Activated CD4-positive, alpha-beta T cell treated with anti-CD3 and anti-CD28 coated beads, Interleukin-2, amount 50 U/mL, for 48 hours (primary cell): ENCODE measurements around the gene DRAXIN.
A peak's percentile ranks its signal among the peaks of the same experiment; 100 is the strongest.

ENCODE experiments used
- DNase-seq, 2 experiments: peaks; one replicate each; pipeline ENCODE4 v3.0.0-alpha.2; 2020

DRAXIN gene

DNA sequence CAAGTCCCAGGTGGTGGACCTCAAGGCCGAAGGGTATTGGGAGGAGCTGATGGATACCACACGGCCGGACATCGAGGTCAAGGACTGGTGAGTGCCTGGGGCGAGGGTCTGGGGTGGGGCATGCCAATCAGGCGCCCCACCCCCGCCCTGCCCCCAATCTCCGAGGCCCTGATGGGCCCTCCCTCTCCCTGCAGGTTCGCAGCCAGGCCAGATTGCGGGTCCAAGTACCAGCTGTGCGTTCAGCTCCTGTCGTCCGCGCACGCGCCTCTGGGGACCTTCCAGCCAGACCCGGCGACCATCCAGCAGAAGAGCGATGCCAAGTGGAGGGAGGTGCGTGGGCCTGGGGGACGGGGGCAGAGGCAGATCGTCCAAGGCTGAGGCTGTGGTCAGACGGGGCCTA, 33.0 kb upstream of the DRAXIN start:
- DNase-seq = no peak

DNA sequence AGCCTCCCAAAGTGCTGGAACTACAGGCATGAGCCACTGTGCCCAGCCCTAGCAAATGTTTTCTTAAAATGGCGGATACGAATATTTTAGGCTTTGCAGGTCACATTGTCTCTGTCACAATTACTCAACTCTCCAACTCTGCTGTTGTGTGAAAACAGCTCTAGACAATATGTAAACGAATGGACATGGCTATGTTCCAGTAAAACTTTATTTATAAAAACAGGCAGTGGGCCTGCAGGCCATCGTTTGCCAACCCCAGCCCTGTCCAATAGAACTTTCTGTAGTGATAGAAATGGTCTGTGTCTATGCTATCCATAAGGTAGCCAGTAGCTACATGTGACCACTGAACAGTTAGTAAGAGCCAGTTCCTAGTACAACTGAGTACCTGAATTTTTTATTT, 31.8 kb upstream of the DRAXIN start:
- DNase-seq = no peak

DNA sequence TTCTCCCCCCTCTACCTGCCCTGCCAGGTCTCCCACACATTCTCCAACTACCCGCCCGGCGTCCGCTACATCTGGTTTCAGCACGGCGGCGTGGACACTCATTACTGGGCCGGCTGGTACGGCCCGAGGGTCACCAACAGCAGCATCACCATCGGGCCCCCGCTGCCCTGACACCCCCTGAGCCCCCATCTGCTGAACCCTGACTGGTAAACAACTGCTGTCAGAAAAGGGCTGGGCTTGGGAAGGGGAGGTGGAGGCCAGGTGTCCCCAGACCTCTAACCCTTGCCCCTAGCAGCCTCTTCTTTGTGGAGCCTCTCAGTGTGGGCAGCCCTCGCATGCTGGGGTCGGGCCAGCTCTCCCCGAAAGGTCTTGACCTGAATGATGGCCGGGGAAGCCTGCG, 30.4 kb upstream of the DRAXIN start:
- DNase-seq = no peak

DNA sequence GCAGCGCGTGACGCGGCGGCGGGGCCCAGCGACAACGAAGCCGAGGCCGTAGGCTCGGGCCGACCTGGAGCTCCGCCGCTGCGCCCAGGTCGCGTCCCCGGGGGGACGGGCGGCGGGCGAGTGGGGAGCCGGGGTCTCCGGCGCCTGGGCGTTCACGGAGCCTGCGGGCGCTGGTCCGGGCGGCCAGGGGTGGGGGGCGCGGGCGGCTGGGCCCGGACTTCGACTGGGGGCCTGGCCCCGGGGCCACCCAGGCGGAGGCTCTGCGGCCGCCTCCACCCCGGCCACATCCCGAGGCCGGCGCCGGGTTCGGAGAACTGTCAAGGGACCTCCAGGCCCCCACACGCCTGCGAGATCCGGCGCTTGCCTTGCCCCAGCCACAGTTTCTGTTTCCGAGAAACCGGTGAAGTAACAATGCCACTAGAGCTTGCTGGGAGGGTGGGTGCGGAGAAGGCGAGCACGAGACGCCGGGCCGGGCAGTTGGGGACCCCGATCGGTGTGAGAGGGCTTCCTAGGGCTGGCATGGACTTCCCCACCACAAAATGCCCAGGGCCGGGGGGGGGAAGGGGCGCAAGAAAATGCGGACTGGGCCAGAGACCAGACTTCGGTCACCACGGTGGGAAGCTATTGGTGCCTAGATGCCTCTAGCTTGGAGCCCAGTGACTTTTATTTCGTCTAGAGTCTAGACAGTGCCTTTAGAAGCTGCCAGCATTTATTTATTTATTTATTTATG, 27.0 kb upstream of the DRAXIN start:
- DNase-seq = peak; percentile 54 to 61

DNA sequence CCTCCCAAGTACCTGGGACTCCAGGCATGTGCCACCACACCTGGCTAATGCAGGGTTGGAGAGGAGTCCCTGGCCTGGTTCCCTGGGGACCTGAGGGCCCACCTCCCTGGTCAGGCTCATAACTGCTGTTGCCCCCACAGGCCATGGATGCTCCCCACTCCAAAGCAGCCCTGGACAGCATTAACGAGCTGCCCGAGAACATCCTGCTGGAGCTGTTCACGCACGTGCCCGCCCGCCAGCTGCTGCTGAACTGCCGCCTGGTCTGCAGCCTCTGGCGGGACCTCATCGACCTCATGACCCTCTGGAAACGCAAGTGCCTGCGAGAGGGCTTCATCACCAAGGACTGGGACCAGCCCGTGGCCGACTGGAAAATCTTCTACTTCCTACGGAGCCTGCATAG, 23.0 kb upstream of the DRAXIN start:
- no peak for DNase-seq

DNA sequence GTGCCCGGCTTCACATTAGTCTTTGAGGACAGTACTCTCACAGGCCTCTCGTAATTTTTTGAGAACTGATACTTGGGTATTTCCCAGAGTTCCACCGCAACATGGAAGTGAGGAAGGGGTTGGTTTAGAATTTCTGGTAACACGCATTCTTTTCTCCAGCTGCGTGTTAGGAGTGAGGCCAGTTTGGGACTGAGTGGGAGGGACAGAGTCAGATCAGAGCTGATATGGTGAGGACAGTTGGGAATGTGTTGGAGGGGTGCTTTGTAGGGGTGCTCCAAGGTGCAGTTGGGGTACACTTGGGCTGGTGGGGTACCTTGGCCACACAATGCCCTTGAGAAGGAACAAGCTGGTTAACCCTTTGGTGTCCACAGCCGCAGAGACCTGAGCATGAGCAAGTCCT, 20.8 kb upstream of the DRAXIN start:
- no peak for DNase-seq

DNA sequence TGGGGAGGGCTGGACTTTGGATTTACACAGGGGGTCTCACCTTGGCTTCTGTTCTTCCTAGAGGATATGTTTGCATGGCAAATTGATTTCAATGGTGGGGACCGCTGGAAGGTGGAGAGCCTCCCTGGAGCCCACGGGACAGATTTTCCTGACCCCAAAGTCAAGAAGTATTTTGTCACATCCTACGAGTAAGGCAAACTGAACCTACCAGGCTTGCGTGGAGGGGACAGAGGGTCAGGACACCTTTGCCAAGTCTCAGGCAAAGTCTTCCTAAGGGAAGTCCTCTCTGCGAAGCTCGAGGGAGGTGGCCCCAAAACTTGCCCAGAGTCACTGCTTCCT, 20.3 kb upstream of the DRAXIN start:
- DNase-seq = no peak

DNA sequence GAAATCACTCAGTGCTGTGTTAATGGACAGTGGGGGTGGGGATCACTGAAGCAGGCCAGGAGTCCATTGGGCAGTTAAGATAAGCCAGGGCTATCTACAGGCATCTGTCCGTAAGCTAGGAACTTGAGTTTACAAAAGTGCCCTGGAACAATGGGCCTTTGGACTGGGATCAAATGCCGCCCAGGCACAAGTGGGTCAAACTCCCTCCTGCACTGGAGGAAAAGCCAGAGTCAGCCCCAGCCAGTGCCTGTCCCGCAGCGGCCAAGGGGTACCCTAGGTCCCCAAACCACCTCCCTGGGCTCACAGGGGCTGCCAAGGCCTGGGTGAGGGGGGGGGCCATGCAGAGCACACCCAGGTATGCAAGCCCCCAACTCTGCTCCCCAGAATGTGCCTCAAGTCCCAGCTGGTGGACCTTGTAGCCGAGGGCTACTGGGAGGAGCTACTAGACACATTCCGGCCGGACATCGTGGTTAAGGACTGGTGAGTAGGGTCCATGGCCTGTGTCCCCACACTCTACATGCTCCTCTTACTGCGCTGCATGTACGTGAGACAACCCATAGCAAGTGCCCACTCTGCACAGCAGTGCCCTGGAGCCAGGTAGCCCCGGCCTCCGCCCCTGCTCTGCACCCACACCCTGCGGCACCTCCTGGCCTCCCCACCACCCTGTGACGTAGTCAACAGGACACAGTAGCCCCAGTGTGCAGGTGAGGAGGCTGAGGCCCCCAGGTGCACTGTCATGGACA, 19.8 kb upstream of the DRAXIN start:
- no peak for DNase-seq

DNA sequence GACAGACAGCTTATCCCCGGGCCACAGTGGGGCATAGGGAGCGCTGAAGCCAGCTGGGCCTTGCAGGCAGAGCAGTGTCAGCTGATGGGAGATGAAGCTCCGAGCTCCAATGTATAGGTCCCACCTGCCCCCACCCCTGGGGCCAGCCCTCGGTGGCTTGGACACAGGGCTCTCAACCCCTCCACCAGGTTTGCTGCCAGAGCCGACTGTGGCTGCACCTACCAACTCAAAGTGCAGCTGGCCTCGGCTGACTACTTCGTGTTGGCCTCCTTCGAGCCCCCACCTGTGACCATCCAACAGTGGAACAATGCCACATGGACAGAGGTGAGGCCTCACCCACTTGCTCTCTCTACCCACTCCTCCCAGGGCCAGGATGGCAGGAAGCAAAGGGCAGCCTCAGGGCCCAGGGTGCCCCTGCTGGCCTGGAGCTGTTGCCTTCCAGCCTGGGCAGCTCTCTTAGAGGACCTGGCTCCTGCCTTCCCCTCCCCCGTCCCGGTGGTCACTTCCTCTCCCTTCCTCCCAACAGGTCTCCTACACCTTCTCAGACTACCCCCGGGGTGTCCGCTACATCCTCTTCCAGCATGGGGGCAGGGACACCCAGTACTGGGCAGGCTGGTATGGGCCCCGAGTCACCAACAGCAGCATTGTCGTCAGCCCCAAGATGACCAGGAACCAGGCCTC, 18.3 kb upstream of the DRAXIN start:
- no peak for DNase-seq

DNA sequence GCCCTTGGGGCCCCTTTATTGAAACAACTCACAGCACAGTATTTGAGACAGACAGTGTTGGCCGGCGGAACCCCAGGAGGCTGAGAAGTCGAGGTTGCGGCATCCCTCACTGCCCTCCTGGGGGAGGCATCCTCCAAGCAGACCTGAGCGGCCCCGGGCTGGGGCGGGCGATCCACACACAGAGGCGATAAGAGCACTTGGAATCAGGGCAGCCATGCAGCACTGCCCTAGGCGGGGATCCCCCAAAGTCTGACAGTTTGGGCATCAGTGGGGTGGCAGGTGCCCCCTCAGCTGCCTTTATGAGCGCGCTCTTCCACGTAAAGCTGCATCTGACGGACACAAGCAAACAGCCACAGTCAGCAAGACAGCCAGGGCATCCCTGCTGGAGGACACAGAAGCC, 17.0 kb upstream of the DRAXIN start:
- DNase-seq = no peak

DNA sequence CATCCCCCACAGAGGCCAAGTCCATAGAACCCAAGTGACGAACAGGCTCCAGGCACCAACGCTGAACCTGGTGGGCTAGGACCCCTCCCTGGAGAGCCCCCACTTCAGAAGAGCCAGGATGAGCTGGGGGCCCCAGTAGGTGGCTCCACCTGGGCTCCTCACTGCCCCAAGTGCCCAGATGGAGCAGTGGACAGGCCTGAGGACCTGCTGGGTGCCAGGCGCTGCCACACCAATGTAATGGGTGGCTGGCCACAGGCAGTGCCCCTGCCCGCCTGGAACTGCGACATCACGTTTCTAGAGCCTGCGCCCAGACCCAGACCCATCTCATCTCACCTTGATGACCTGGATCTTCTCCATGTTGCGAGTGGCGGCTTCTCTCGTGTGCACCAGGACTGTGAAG, 16.2 kb upstream of the DRAXIN start:
- DNase-seq = no peak

DNA sequence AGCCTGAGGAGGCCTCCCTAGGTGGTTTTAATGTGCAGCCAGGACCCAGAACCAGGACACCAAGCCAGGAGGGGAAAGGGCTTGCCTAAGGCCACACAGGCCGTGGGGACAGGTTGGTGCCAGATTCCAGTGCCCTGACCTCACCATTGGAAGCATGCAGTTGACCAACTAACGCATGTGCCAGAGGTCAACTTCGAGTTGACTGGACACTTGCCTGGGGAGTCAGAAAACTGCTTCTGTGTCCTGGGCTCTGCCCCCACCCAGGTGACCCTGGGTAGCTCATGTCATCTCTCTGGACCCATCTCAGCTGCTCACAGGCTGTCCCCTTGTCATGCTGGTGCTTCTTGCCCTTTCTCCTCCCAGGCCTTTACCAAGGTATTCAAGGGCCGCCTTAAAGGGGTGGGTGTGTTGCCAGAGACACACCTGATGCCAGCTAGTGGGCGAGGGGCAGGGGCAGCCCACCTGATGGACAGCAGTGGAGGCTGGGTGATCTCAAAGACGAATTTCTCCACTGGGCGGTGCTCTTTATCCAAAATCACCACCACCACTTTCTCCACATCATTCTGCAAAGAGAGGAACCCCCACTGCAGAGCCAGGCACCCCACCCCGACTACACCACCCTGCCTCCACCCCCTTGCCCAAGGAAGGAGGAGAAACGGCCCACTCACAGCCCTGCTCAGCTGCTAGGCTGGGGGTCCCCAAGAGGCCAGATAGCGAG, 15.0 kb upstream of the DRAXIN start:
- DNase-seq = no peak

DNA sequence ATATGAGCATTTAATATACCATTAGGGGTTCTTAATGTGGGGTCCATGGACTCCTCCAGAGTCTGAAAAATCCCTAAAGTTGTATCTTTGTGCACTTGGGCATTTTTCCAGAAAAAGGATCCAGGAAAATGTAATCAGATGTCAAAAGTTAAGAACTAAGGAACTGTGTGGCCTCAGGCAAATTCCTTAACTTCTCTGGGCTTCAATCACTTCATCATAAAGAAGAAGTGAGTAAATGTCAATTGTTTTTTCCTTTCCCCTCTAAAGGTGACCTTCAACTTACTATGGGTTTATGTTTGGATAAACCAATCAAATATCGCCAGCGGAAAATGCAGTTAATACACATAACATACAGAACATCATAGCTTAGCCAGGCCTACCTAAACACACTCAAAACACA, 13.1 kb upstream of the DRAXIN start:
- no peak for DNase-seq

DNA sequence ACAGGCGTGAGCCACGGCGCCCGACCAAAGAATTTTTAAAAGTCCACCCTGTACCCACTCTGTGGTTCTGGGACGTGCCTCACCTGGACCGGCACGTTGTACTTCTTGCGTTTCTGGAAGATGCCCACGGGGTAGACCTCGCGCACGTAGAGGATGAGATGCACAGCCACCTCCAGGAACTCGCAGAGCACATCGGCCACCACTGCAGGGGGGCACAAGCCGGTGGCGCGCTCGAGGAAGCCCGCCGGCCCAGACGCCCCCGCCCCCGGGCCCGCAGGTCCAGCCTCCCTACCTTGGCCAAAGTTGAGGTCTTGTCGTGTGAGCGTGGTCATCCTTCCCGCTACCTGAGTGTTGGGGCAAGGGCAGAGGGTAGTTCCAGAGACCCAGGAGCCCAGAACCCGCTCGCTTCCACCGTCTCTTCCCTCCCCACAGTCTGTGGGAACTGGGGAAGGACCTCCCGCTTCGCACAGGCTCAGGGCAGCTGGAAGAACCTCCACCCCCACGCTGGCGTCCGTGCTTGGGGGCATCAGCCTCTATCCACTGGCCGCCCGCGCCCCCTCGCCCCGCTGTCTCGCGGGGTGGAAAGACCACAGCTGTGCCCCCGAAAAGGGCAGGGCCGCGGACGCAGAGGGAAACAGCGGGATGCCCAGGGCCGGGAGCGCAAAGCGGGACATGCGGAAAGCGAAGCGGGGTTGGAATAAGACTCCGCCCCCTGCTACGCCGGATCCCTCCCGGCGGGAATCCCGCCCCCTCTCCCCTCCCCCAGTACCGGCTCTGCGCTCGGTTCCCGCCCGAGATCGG, 11.0 kb upstream of the DRAXIN start:
- DNase-seq = no peak

DNA sequence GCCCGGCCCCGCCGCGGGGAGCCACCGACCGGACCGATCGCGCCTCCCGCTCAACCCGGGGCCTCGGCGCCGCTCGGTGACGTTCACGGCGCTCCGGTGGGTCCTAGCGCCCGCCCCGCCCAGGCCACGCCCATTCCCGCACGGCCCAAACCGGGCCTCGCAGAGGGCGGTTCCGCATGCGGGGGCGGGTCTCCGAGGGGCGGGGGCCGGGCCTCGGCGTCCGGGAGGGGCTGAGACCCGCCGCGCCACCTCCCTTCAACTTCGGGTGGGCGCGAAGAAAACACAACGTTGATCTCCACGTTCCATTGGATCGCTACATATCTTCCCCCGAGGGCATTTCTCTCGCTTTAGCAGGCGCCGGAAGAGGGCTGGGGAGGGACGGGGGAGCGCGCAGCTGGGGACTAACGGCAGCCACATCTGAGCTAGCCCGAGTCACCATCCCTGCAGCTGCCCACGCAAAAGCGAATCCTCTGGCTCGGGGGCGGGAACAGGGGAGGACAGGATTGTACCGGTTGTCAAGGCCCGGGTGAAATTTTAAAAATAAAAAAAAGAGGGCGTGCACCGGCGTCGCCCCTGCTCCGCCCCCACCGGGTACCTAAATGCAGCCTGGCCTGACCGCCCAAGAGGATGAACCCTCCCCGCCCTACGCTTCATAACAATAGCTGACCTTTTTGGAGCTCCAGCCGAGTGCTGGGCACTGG, 10.3 kb upstream of the DRAXIN start, which contains the start of gene MAD2L2:
Gene MAD2L2 (minus strand): TSS at position 78 of the 701 bp plus-strand sequence. CDS start 547 bp downstream, outside the sequence.
- peak; percentile 93 to 94 for DNase-seq

DNA sequence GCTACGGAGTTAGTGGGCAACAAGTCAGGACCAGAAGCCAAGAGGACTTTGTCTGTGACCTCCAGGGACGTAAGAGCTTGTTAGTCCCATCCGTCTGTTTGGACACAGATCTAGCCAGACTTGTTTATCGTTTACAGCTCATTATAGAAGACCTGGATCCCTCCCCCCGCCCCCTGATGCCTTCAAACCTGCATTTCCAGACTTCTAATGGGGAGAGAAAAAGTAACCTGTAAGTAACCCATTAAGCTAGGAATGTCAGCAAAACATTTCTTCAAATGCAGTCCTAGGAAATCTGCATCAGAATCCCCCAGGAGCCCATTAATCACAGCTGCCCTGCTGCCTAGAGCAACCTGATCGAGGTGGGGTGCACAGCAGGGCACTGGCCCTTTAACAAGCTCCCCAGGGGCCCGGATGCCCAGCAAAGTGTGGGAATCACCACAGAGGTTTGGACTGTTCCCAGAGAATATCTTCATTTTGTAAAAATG, 9.2 kb upstream of the DRAXIN start:
- DNase-seq = no peak

DNA sequence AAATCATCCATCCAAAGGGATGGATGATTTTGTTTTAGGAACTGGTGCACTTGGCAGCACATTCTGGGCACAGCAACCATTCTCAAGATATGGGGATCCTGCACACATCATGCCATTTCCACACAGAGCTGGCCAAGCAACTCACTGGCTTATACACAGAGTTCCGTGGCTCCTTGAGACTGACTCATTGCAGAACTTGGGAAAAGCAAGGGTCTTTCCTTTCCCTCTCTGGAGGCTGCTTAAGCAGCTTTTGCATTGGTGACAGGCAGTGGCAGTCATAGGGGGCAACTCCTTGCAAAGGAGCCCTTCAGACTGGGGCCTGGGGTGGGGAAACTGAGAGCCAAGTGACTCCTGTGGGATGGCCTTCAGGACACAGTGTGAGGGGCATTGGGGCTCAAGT, 8.7 kb upstream of the DRAXIN start:
- DNase-seq = no peak

DNA sequence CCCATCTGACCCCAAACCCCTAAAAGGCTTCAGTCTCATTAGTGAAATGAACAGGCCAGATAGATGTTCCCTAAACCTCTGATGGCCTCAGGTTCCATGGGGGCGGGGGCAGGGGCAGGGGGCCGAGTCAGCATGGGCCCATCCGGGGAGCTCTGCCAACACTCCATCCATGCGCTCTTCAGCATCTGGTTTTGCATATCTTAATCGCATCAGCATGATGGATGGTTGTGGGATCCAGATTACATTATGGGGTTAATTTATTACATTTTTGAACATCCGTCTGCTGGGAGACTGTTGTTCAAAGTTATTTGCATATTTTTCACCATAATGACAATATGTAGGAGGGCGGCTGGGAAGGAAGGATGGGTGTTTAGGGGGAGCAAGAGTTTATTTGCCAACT, 7.4 kb upstream of the DRAXIN start:
- DNase-seq = no peak

DNA sequence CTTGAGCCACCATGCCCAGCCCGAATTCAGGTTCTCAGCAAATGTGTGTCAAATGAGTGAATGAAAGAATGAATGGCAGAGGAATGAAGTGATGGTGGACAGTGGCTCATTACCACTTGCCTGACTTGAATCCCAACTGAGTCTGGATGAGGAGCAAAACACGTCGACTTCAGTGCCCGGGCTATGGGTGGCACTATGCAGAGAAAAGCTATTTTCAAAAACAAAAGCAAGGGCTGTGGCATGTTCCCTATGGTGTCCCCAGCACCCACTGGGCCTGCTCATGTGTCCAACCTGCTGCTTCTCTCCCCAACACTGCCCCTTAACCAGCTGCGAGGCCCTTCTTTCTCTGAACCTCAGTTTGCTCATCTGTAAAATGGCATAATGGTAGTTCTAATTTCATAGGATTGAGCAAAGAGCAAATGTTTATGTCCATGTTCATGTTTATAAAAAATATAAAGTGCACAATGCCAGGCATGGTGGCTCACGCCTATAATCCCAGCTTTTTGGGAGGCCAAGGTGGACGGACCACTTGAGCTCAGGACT, 6.2 kb upstream of the DRAXIN start:
- DNase-seq = no peak

DNA sequence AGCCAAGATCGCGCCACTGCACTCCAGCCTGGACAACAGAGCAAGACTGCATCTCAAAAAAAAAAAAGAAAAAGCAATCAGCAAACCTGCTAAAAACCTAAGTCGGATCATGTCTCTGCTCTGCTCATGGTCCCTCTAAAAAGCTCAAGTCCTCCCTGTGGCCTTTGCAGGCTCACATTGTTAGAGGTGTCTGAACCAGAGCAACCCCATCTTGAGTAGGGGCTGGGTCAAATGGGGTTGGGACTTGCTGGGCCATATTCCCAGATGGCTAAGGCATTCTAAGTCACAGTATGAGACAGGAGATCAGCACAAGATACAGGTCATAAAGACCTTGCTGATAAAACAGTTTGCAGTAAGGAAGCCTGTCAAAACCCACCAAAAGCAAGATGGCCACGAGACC, 3.0 kb upstream of the DRAXIN start:
- no peak for DNase-seq
